ENCODE data around the gene ACTL8.

DNA sequence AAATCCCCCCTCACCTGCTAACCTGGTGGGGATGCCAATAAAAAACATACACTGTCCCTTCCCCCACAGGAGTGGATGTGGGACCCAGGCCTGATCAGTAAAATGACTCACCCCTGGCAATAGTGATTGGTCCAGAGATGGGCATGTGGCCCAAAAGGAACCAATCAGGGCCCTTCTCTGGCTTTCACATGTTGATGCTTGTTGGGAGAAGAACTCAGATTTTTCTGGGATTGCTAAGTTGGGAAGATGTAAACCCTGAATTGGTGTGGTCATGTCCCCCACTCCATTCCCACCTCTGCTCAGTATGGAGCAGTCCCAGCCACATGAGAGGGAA, 43.6 kb upstream of the ACTL8 start:
- no peak for TF ChIP-seq HDGF (IDR thresholded peaks at IDR 0.05; ENCODE audit: borderline replicate concordance)
- TF ChIP-seq TARDBP (IDR thresholded peaks at IDR 0.05) = no peak
- no peak for TF ChIP-seq L3MBTL2 (conservative IDR thresholded peaks at IDR 0.05)
- TF ChIP-seq, protein P1, sequence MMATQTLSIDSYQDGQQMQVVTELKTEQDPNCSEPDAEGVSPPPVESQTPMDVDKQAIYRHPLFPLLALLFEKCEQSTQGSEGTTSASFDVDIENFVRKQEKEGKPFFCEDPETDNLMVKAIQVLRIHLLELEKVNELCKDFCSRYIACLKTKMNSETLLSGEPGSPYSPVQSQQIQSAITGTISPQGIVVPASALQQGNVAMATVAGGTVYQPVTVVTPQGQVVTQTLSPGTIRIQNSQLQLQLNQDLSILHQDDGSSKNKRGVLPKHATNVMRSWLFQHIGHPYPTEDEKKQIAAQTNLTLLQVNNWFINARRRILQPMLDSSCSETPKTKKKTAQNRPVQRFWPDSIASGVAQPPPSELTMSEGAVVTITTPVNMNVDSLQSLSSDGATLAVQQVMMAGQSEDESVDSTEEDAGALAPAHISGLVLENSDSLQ (IDR thresholded peaks at IDR 0.05) = no peak
- TF ChIP-seq SP1 (IDR thresholded peaks at IDR 0.05) = no peak
- TF ChIP-seq FOXK2 (IDR thresholded peaks at IDR 0.05) = no peak
- no peak for TF ChIP-seq ELF4 (IDR thresholded peaks at IDR 0.05)
- TF ChIP-seq BHLHE40 (IDR thresholded peaks at IDR 0.05; ENCODE audit: borderline replicate concordance) = no peak
- TF ChIP-seq FOXM1 (IDR thresholded peaks at IDR 0.05; ENCODE audit: borderline replicate concordance) = no peak
- no peak for TF ChIP-seq ZNF384 (IDR thresholded peaks at IDR 0.05)
- no peak for TF ChIP-seq LEF1 (IDR thresholded peaks at IDR 0.05; ENCODE audit: borderline replicate concordance)
- TF ChIP-seq SUZ12 (IDR thresholded peaks at IDR 0.05) = no peak

Data from HEK293T (cell line).